ENCODE results near the gene ARMC9. TPM values are rescaled to one million over a fixed set of nuclear protein-coding genes. Genes with fewer than 3 reads are reported as not detected.
"Not testable (repeated sequence)": the region's sequence is repeated elsewhere in the genome, so short reads cannot be mapped to it uniquely, and the experiment has no call there.

The ARMC9 gene
- total RNA-seq, 1 experiment from 2014 or later = 42.7 TPM

DNA sequence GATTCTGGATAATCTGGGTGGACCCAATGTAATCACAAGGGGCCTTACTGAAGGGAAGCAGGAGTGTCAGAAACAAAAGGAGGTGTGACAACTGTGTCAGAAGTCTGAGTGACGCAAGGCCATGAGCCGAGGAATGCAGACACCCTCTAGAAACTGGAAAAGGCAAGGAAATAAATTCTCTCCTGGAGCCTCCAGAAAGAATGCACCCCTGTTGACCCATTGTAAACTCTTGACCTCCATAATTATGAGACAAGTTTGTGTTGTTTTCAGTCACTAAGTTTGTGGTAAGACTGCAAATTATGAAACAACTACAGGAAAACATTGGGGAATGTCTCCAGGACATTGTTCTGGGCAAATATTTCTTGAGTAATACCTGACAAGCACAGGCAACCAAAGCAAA is 149.7 kb downstream of the ARMC9 start:
- DNase-seq (ENCODE audit: low read depth, low spot score) (no peak), ATAC-seq (no peak)
- H3K27ac ChIP-seq (ENCODE audit: low read length) = no peak overlapping the region
- H3K4me1 ChIP-seq (ENCODE audit: control insufficient read depth, insufficient read depth, low read length) = no peaks in the 10 kb centered on the region
- BruUV-seq (replicated peaks) = no TSS peak
- in situ Hi-C loops (cut with HindIII; ENCODE audit: low pct_unique_long_range_greater_than_20kb, low sequenced_read_pairs) (no loop called here), intact Hi-C loops (cut with micrococcal nuclease; ENCODE audit: unreplicated experiment) (no loop called here)
- ChIA-PET CTCF (no interaction called here), POLR2A (no interaction called here)
- no peaks in the 10 kb centered on the region for H3K9me3 ChIP-seq (ENCODE audit: control insufficient read depth, insufficient read depth, low read depth, low read length)
- TF ChIP-seq, protein P1, sequence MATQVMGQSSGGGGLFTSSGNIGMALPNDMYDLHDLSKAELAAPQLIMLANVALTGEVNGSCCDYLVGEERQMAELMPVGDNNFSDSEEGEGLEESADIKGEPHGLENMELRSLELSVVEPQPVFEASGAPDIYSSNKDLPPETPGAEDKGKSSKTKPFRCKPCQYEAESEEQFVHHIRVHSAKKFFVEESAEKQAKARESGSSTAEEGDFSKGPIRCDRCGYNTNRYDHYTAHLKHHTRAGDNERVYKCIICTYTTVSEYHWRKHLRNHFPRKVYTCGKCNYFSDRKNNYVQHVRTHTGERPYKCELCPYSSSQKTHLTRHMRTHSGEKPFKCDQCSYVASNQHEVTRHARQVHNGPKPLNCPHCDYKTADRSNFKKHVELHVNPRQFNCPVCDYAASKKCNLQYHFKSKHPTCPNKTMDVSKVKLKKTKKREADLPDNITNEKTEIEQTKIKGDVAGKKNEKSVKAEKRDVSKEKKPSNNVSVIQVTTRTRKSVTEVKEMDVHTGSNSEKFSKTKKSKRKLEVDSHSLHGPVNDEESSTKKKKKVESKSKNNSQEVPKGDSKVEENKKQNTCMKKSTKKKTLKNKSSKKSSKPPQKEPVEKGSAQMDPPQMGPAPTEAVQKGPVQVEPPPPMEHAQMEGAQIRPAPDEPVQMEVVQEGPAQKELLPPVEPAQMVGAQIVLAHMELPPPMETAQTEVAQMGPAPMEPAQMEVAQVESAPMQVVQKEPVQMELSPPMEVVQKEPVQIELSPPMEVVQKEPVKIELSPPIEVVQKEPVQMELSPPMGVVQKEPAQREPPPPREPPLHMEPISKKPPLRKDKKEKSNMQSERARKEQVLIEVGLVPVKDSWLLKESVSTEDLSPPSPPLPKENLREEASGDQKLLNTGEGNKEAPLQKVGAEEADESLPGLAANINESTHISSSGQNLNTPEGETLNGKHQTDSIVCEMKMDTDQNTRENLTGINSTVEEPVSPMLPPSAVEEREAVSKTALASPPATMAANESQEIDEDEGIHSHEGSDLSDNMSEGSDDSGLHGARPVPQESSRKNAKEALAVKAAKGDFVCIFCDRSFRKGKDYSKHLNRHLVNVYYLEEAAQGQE (IDR thresholded peaks at IDR 0.05; ENCODE audit: insufficient read depth in 1 of 2, low read depth in 2 of 2, low read length in 1 of 2) = no peak
- no peak for TF ChIP-seq SIN3A (IDR thresholded peaks at IDR 0.05; ENCODE audit: borderline replicate concordance, insufficient read depth, low read depth, low read length)
- no peak for TF ChIP-seq POLR2AphosphoS5 (IDR thresholded peaks at IDR 0.05; ENCODE audit: low read depth, low read length)
- no peak for TF ChIP-seq TCF7L2 (IDR thresholded peaks at IDR 0.05; ENCODE audit: low read depth, low read length)
- TF ChIP-seq, protein P2, sequence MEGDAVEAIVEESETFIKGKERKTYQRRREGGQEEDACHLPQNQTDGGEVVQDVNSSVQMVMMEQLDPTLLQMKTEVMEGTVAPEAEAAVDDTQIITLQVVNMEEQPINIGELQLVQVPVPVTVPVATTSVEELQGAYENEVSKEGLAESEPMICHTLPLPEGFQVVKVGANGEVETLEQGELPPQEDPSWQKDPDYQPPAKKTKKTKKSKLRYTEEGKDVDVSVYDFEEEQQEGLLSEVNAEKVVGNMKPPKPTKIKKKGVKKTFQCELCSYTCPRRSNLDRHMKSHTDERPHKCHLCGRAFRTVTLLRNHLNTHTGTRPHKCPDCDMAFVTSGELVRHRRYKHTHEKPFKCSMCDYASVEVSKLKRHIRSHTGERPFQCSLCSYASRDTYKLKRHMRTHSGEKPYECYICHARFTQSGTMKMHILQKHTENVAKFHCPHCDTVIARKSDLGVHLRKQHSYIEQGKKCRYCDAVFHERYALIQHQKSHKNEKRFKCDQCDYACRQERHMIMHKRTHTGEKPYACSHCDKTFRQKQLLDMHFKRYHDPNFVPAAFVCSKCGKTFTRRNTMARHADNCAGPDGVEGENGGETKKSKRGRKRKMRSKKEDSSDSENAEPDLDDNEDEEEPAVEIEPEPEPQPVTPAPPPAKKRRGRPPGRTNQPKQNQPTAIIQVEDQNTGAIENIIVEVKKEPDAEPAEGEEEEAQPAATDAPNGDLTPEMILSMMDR (IDR thresholded peaks at IDR 0.05) = no peak
- no peaks in the 10 kb centered on the region for H3K27me3 ChIP-seq (ENCODE audit: control insufficient read depth, insufficient read depth, low read length)
- H3K4me3 ChIP-seq (ENCODE audit: low read depth in 2 of 2, low read length in 2 of 2) = no peak overlapping the region
- no peaks in the 10 kb centered on the region for H3K36me3 ChIP-seq (ENCODE audit: control insufficient read depth, insufficient read depth, low read length)

DNA sequence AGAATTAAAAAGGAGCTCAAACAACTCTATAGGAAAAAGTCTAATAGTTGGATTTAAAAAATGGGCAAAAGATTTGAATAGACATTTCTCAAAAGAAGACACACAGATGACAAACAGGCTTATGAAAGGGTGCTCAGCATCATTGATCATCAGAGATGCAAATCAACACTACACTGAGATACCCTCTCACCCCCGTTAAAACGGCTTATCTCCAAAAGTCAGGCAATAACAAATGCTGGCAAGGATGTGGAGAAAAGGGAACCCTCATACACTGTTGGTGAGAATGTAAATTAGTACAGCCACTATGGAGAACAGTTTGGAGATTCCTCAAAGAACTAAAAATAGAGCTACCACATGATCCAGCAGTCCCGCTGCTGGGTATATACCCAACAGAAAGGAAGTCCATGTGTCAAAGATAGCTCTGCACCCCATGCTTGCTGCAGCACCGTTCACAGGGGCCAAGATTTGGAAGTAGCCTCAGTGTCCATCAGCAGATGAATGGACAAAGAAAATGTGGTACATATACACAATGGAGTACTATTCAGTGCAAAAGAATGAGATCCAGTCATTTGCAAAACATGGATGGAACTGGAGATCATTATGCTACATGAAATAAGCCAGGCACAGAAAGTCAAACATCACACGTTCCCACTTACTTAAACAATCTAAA is 150.4 kb downstream of the ARMC9 start:
- Histone ChIP-seq H3K4me3 (ENCODE audit: low read depth in 2 of 2, low read length in 2 of 2) (no peak overlapping the region), H3K9me3 (ENCODE audit: control insufficient read depth, insufficient read depth, low read depth, low read length) (no peaks in the 10 kb centered on the region), H3K36me3 (ENCODE audit: control insufficient read depth, insufficient read depth, low read length) (no peaks in the 10 kb centered on the region), H3K27ac (ENCODE audit: low read length) (no peak overlapping the region), H3K4me1 (ENCODE audit: control insufficient read depth, insufficient read depth, low read length) (no peaks in the 10 kb centered on the region), H3K27me3 (ENCODE audit: control insufficient read depth, insufficient read depth, low read length) (no peaks in the 10 kb centered on the region)
- in situ Hi-C loops (cut with HindIII; ENCODE audit: low pct_unique_long_range_greater_than_20kb, low sequenced_read_pairs) (no loop called here), intact Hi-C loops (cut with micrococcal nuclease; ENCODE audit: unreplicated experiment) (no loop called here)
- DNase-seq (ENCODE audit: low read depth, low spot score) (no peak), ATAC-seq (no peak)
- no TSS peak for BruUV-seq (replicated peaks)
- TF ChIP-seq TCF7L2 (IDR thresholded peaks at IDR 0.05; ENCODE audit: low read depth, low read length) (no peak), POLR2AphosphoS5 (IDR thresholded peaks at IDR 0.05; ENCODE audit: low read depth, low read length) (no peak), SIN3A (IDR thresholded peaks at IDR 0.05; ENCODE audit: borderline replicate concordance, insufficient read depth, low read depth, low read length) (no peak)
- TF ChIP-seq, protein P1 (IDR thresholded peaks at IDR 0.05; ENCODE audit: insufficient read depth in 1 of 2, low read depth in 2 of 2, low read length in 1 of 2) = no peak
- TF ChIP-seq, protein P2 (IDR thresholded peaks at IDR 0.05) = no peak
- ChIA-PET POLR2A (interaction anchor here (0.6 kb wide), 1 partner anchor 37 kb away, joined by 7 read pairs; no protein-coding TSS in a partner anchor), CTCF (no interaction called here)

DNA sequence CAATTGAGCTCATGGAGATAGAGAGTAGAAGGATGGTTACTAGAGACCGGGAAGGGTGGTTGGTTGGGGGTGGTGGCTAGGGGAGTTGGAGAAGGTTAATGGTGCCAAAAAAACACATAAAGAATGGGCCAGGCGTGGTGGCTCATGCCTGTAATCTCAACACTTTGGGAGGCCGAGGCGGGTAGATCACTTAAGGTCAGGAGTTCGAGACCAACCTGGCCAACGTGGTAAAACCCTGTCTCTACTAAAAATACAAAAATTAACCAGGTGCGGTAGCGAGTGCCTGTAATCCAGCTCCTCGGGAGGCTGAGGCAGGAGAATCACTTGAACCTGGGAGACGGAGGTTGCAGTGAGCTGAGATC is 150.9 kb downstream of the ARMC9 start:
- H3K4me3 ChIP-seq (ENCODE audit: low read depth in 2 of 2, low read length in 2 of 2); in situ Hi-C loops (cut with HindIII; ENCODE audit: low pct_unique_long_range_greater_than_20kb, low sequenced_read_pairs); BruUV-seq (replicated peaks); CTCF ChIA-PET; DNase-seq (ENCODE audit: low read depth, low spot score); H3K9me3 ChIP-seq (ENCODE audit: control insufficient read depth, insufficient read depth, low read depth, low read length); H3K27me3 ChIP-seq (ENCODE audit: control insufficient read depth, insufficient read depth, low read length); H3K4me1 ChIP-seq (ENCODE audit: control insufficient read depth, insufficient read depth, low read length); H3K36me3 ChIP-seq (ENCODE audit: control insufficient read depth, insufficient read depth, low read length); ATAC-seq; H3K27ac ChIP-seq (ENCODE audit: low read length); POLR2A ChIA-PET; intact Hi-C loops (cut with micrococcal nuclease; ENCODE audit: unreplicated experiment): not testable (repeated sequence)
